Germinal center (tissue), 1 donor: ENCODE measurements around the gene CDV3.

Experiments
- DNase-seq: peaks from one replicate; pipeline ENCODE4 v3.0.0; 2012; ENCODE audit warnings: mixed read lengths, low spot score

CDV3 gene

GRCh38 chr3:133606342-133606741 is 32.9 kb downstream of the CDV3 start:
- no peak for DNase-seq

- no peak for DNase-seq
These were observed 33.4 kb downstream of the CDV3 start for GRCh38 chr3:133606902-133607301.

- DNase-seq = no peak
These were observed 34.3 kb downstream of the CDV3 start for GRCh38 chr3:133607816-133608215.

- no peak for DNase-seq
These were observed 34.9 kb downstream of the CDV3 start for GRCh38 chr3:133608388-133608787.

- no peak for DNase-seq
These were observed 36.5 kb downstream of the CDV3 start for GRCh38 chr3:133610031-133610430.

- DNase-seq = no peak
These were observed 38.0 kb downstream of the CDV3 start for GRCh38 chr3:133611534-133611933.

GRCh38 chr3:133620066-133620784 is 46.7 kb downstream of the CDV3 start:
- peak; percentile 48 for DNase-seq

GRCh38 chr3:133627789-133628188 is 54.3 kb downstream of the CDV3 start:
- no peak for DNase-seq

- DNase-seq = no peak
These were observed 55.7 kb downstream of the CDV3 start for GRCh38 chr3:133629146-133629545.

GRCh38 chr3:133633439-133633838 is 60.0 kb downstream of the CDV3 start:
- DNase-seq = no peak
